OCI-M2 (cell line): ENCODE measurements around the gene MYO1D.
"Not testable (repeated sequence)": the region's sequence is repeated elsewhere in the genome, so short reads cannot be mapped to it uniquely, and the experiment has no call there.

Source experiments
- DNase-seq: peaks from one replicate; lab custom pipeline; 2025; ENCODE audit not compliant: unreplicated experiment; lab: John Stamatoyannopoulos, UW

The MYO1D gene

DNA sequence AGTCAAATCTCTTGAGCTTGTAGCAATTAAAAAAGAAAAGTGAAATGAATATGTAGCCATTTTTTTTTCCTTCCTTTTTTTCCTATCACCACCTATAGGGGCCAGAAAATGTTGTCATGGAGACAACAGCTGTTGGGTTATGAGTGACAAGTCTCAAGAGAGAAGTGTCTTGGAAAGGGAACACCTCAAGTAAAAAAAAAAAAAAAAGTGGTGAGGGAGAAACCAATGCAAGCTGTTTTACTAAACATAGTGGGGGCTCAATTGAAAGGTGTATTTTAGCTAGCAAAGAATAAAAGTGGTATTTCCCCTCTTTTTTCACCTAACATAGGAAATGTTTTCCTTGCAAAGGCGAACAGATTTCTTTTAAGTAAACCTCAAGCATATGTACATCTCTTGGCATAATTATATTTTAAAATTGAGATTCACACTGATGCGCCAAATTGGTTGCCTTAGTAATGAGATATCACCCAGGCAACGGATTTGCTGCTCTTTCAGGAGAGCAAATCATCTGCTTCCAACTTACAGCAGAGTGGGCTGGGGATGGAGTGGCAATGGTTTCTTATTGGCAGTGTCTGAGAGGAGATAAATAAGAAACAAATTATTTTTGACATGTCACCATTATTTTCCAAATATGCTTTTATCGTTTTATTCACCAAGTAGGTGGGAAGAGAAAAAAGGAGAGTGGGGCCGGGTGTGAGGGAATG is 183.6 kb downstream of the MYO1D start:
- no peak for DNase-seq

GRCh38 chr17:32692179-32692578 is 184.7 kb downstream of the MYO1D start:
- no peak for DNase-seq

DNA sequence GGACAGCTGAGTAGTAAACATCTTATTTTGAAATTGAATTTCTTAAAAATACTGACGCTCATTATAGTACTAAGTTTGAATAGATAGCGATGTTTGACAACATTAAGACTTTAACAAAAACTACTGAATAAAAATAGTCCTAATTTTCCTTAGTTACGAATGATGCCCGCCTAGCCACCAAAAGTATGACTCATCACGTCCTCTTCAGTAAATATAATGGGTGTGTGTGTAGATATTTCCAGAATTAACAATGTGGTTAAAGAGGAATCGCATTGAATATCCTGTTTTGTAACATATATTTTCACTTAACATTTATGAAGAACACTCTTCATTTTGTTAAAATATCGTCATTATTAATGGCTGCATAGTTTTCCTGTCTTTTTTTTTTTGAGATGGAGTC is 187.6 kb downstream of the MYO1D start:
- no peak for DNase-seq

- no peak for DNase-seq
Measured at GRCh38 chr17:32688221-32688620, 188.7 kb downstream of the MYO1D start.

DNA sequence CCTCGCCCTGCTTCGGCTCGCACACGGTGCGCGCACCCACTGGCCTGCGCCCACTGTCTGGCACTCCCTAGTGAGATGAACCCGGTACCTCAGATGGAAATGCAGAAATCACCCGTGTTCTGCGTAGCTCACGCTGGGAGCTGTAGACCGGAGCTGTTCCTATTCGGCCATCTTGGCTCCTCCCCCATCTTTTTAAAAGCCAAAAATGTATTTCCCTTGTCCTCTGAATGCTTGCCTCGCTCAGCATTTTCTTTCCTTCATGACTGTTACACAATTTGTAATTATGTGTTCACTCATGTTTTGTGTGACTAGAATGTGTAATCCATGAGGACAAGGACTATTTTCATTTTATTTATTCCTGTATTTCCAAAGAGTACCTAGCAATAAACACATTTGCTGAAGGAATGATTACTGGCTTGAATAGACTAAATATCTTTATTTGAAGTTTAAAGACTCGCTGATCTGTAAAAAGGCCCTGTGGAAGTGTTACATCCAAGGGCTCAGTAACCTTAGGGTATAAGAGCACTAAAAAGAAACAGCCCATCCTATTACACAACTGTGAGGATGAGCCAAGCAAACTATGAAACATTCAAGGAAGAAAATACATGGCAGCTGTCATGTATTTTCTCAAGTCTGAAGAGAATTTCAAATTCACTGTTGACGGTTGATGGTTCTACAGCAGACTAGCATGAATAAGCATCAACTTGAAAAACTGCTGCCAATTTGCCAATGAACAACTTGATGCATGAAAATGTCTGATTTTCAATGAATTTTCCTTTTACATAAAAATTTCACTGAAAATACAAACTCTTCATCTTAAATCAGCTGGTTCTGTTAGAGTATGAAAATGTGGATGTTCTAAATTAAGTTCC is 192.6 kb downstream of the MYO1D start:
- no peak for DNase-seq

DNA sequence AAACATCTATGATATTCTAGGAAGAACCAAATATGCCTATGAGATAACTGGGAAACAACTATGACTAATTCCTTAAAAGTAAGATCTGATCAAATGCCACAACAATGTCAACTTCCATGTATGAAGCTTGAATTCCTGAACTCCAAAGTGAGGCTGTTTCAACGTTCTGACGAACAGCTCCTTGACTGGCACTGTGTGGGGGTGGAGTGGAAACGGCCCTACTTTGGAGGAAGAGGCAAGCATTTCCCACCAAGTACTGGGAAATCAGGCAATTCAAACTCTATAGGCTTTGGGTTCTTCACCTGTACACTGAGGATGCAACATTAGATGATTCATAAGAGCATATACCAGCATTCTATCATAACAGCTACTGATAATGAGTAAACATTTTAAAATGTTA is 203.0 kb downstream of the MYO1D start:
- no peak for DNase-seq

DNA sequence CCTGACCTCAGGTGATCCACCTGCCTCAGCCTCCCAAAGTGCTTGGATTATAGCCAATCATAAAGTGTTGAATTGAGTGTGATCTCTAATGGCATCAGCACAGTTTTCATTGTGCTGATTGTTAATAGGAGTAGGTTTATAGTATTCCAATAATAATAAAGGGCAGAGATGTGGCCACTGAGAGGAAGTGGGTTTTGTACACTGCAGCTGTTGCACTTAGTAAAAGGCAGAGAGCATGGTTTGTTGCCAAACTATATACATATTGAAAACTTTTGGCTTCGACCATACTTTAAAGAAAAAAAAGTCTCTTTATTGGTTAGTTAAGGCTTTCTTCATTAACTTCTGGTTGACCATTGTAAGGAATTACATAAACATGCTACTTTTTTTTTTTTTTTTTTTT is 204.2 kb downstream of the MYO1D start:
- no peak for DNase-seq

- no peak for DNase-seq
Measured at GRCh38 chr17:32671896-32672295, 205.0 kb downstream of the MYO1D start.

GRCh38 chr17:32664936-32665583 is 211.9 kb downstream of the MYO1D start:
- no peak for DNase-seq

- DNase-seq = no peak
Measured at GRCh38 chr17:32660496-32660985, 216.4 kb downstream of the MYO1D start.

- no peak for DNase-seq
Measured at GRCh38 chr17:32659419-32659842, 217.5 kb downstream of the MYO1D start.

DNA sequence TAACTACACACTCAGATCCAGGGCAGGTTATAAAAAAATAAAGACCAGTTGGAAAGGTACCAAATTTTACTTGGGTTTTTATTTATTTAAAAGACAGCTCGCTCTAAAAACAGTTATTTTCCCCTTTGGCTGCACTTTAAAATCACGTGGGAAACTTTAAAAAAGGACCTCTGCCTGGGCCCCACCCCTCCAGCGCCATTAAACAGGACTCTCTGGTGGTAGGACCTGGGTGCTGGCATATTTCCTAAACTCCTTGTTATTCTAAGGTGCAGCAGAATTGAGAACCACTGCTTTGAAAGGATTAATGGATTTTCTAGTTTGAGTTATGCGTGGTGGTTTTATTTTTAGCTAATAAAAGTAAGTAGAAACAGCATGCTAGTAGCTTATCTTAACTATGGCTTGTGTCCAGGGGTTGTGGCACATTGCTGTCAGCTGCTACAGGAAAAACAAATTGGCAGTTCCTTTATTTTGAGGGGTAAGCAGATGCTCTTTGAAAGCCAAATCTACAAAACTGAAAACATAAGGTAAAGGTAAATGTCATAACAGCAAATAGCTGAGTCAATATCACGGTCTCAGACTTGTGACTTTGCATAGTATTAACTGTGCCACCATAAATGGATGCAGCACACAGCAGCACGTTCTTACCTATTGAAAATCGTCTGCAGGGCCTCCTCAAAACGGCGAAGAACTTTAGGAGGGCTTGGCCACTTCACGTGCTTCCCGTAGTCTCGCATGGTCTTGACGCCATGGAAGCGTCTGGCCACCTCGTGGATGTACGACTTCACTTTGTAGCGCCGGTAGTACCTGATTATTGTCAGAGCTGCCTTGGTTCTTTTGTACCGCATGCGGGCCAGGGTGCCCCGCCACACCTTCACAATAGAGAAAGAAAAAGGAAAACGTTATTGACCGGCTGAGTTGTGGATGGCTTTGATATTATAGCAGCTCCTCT is 218.2 kb downstream of the MYO1D start:
- no peak for DNase-seq

GRCh38 chr17:32656886-32657285 is 220.0 kb downstream of the MYO1D start:
- no peak for DNase-seq

- no peak for DNase-seq
Measured at GRCh38 chr17:32654324-32654723, 222.6 kb downstream of the MYO1D start.

DNA sequence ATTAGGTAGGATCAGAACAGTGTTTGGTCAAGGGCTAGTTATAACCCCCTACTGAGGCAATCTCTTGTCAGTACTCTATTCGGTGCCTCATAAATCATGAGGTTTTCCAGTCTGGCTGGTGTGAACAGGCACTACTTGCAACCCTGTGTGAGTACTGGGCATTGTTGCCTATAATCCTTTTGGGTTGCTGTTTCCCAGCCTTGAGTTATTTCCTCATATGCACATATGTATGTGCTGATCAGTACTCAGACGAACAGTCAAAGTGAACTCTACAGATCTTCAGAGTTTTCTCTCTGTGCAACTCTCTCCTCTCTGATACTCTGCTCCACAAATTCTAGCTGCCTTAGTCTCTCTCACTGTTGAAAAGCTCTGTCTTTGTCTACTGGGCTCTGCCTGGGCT is 225.8 kb downstream of the MYO1D start:
- DNase-seq = no peak

- no peak for DNase-seq
Measured at GRCh38 chr17:32648450-32648849, 228.5 kb downstream of the MYO1D start.

- DNase-seq = no peak
Measured at GRCh38 chr17:32646941-32647340, 230.0 kb downstream of the MYO1D start.

- not testable (repeated sequence) for DNase-seq
Measured at GRCh38 chr17:32641514-32641913, 235.4 kb downstream of the MYO1D start.

DNA sequence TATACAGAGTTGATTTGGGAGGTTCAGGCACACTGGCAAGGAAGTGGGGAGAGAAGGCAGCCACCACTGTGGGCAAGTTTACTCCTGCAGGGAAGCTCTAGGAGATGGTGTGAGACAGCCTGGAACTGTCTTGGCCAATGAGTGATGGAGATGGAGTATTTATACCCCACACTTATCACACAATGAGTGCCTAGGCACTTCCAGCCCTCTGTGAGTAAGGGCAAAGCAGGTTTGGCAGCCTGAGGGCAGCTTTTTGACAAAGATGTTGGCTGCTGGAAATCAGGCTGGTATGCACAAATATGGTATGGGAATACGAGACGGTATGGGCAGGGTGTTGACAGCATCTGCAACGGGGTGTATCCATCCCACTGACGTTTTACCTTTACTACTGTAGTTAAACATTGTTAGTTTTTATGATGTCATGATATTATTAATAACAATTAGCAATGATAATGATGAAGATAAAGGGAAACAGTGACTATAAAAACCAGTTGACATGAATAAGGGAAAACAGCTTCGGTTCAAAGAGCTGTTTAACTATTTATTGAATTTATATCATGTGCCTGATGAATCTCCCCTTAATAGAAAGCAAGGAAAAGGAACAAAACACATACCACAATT is 240.2 kb downstream of the MYO1D start:
- no peak for DNase-seq

- no peak for DNase-seq
Measured at GRCh38 chr17:32634167-32634566, 242.8 kb downstream of the MYO1D start.
